Neural progenitor cell (in vitro differentiated cells): Measurements from ENCODE around the gene PPP2CA. TPM values are rescaled to one million over a fixed set of nuclear protein-coding genes. Genes with fewer than 3 reads are reported as not detected.
A peak's percentile ranks its signal among the peaks of the same experiment; 100 is the strongest.

Experiments
- DNase-seq: peaks from one replicate; pipeline ENCODE4 v3.0.0-alpha.2; 2016; ENCODE audit warnings: low spot score
- H2AFZ ChIP-seq: fragments of 200-600 bp; sonication (generic); replicated peaks from 2 replicates; pipeline ENCODE4 v1.6.1; 2016; ENCODE audit warnings: antibody characterized with exemption
- H3F3A ChIP-seq: fragments of 200-600 bp; sonication (generic); 2 replicates; pipeline ENCODE4 v1.6.1; 2016; ENCODE audit warnings: antibody characterized with exemption, low read depth
- H3K27ac ChIP-seq: fragments of 200-600 bp; sonication (generic); 2 replicates; pipeline ENCODE4 v1.5.1; 2016; ENCODE audit warnings: mild to moderate bottlenecking
- H3K27me3 ChIP-seq: fragments of 200-600 bp; sonication (generic); 2 replicates; pipeline ENCODE4 v1.6.1; 2016; ENCODE audit warnings: mild to moderate bottlenecking, moderate library complexity
- H3K36me3 ChIP-seq: fragments of 200-600 bp; sonication (generic); 2 replicates; pipeline ENCODE4 v1.5.1; 2016
- H3K4me1 ChIP-seq: fragments of 200-600 bp; sonication (generic); 2 replicates; pipeline ENCODE4 v1.6.1; 2016; ENCODE audit warnings: mixed run types
- H3K4me2 ChIP-seq: fragments of 200-600 bp; sonication (generic); 2 replicates; pipeline ENCODE4 v1.6.1; 2016
- H3K4me3 ChIP-seq: fragments of 200-600 bp; sonication (generic); 2 replicates; pipeline ENCODE4 v1.5.1; 2016
- H3K79me2 ChIP-seq: fragments of 200-600 bp; sonication (generic); 2 replicates; pipeline ENCODE4 v1.6.1; 2016; ENCODE audit warnings: low read depth
- H3K9ac ChIP-seq: fragments of 200-600 bp; sonication (generic); 2 replicates; pipeline ENCODE4 v1.6.1; 2016
- H3K9me3 ChIP-seq: fragments of 200-600 bp; sonication (generic); 2 replicates; pipeline ENCODE4 v1.5.1; 2016; ENCODE audit warnings: low read depth
- H4K20me1 ChIP-seq: fragments of 200-600 bp; sonication (generic); 2 replicates; pipeline ENCODE4 v1.6.1; 2016; ENCODE audit warnings: low read depth
- H3K27ac Mint-ChIP-seq: 3 replicates; pipeline ENCODE4 v1.8.0; 2021; ENCODE audit warnings: mixed read lengths
- H3K27me3 Mint-ChIP-seq: 2 replicates; pipeline ENCODE4 v1.8.0; 2022; ENCODE audit warnings: low read depth, mild to moderate bottlenecking, inconsistent platforms, moderate library complexity, mixed read lengths; ENCODE audit not compliant: insufficient read depth
- H3K36me3 Mint-ChIP-seq: 3 replicates; pipeline ENCODE4 v1.8.0; 2021; ENCODE audit warnings: mixed read lengths
- H3K4me1 Mint-ChIP-seq: 3 replicates; pipeline ENCODE4 v1.8.0; 2021; ENCODE audit warnings: mixed read lengths
- H3K4me3 Mint-ChIP-seq: 3 replicates; pipeline ENCODE4 v1.8.0; 2021; ENCODE audit warnings: mild to moderate bottlenecking, moderate library complexity, mixed read lengths
- H3K9me3 Mint-ChIP-seq: 3 replicates; pipeline ENCODE4 v1.8.0; 2020; ENCODE audit warnings: mixed read lengths
- CTCF ChIP-seq: fragments of 200-600 bp; sonication (generic); IDR thresholded peaks from 2 replicates; pipeline ENCODE4 v1.5.1; 2017; ENCODE audit warnings: antibody characterized with exemption, mild to moderate bottlenecking
- EZH2 ChIP-seq: fragments of 200-600 bp; sonication (generic); IDR thresholded peaks from 2 replicates; pipeline ENCODE4 v1.6.1; 2017; ENCODE audit warnings: antibody characterized with exemption, mild to moderate bottlenecking, moderate library complexity
- EZH2phosphoT487 ChIP-seq: fragments of 200-600 bp; sonication (generic); IDR thresholded peaks from 2 replicates; pipeline ENCODE4 v1.6.1; 2017; ENCODE audit warnings: antibody characterized with exemption
- total RNA-seq: library from RNA; depleted of rRNA; stranded (reverse); fragments of >200 nt; gene quantifications from 2 replicates; pipeline ENCODE4 v1.2.3, GENCODE V29; 2015; ENCODE audit warnings: low replicate concordance

PPP2CA gene
- total RNA-seq, 1 donor from 2014 or later = 216 TPM

- no peak overlapping the region for H2AFZ ChIP-seq
- H3K4me1 Mint-ChIP-seq = no peaks in the 10 kb centered on the region
- H3K27ac Mint-ChIP-seq = no peak overlapping the region
- H3K9me3 Mint-ChIP-seq = no peaks in the 10 kb centered on the region
- H3K36me3 Mint-ChIP-seq = peaks cover 30% of the 10 kb centered on the region
- H3K9me3 ChIP-seq = no peaks in the 10 kb centered on the region
- no peak overlapping the region for H3K4me3 Mint-ChIP-seq
- H3K4me1 ChIP-seq = no peaks in the 10 kb centered on the region
- peaks cover 6% of the 10 kb centered on the region for H3K27me3 Mint-ChIP-seq
- H3K27ac ChIP-seq = no peak overlapping the region
- peaks cover 13% of the 10 kb centered on the region for H3F3A ChIP-seq
- H3K27me3 ChIP-seq = no peaks in the 10 kb centered on the region
- no peak overlapping the region for H3K9ac ChIP-seq
- no peaks in the 10 kb centered on the region for H3K36me3 ChIP-seq
- peaks cover 76% of the 10 kb centered on the region for H4K20me1 ChIP-seq
- H3K79me2 ChIP-seq = peaks cover 10% of the 10 kb centered on the region
- H3K4me2 ChIP-seq = no peak overlapping the region
- no peak for DNase-seq
- H3K4me3 ChIP-seq = no peak overlapping the region
- TF ChIP-seq CTCF = no peak
- TF ChIP-seq EZH2 = no peak
- no peak for TF ChIP-seq EZH2phosphoT487
These were observed 77.6 kb downstream of the PPP2CA start for GRCh38 chr5:134148316-134148715.

- peaks cover 26% of the 10 kb centered on the region for H3K36me3 Mint-ChIP-seq
- H3K9me3 Mint-ChIP-seq = no peaks in the 10 kb centered on the region
- H4K20me1 ChIP-seq = peaks cover 83% of the 10 kb centered on the region
- TF ChIP-seq EZH2 = no peak
- no peak for TF ChIP-seq EZH2phosphoT487
- TF ChIP-seq CTCF = no peak
- DNase-seq = no peak
- no peak overlapping the region for H2AFZ ChIP-seq
- peaks cover 2% of the 10 kb centered on the region for H3K4me1 Mint-ChIP-seq
- H3K27ac Mint-ChIP-seq = no peak overlapping the region
- no peaks in the 10 kb centered on the region for H3K36me3 ChIP-seq
- no peak overlapping the region for H3K4me3 Mint-ChIP-seq
- H3K4me1 ChIP-seq = no peaks in the 10 kb centered on the region
- H3K27me3 ChIP-seq = no peaks in the 10 kb centered on the region
- peaks cover 13% of the 10 kb centered on the region for H3F3A ChIP-seq
- peaks cover 10% of the 10 kb centered on the region for H3K79me2 ChIP-seq
- no peak overlapping the region for H3K9ac ChIP-seq
- peaks cover 8% of the 10 kb centered on the region for H3K27me3 Mint-ChIP-seq
- no peak overlapping the region for H3K4me2 ChIP-seq
- H3K4me3 ChIP-seq = no peak overlapping the region
- H3K9me3 ChIP-seq = no peaks in the 10 kb centered on the region
- H3K27ac ChIP-seq = no peak overlapping the region
These were observed 79.0 kb downstream of the PPP2CA start for GRCh38 chr5:134146651-134147518.

- Mint-ChIP-seq H3K4me1 (peaks cover 2% of the 10 kb centered on the region), H3K9me3 (no peaks in the 10 kb centered on the region), H3K4me3 (no peak overlapping the region), H3K36me3 (peaks cover 24% of the 10 kb centered on the region), H3K27ac (no peak overlapping the region), H3K27me3 (peaks cover 8% of the 10 kb centered on the region)
- no peaks in the 10 kb centered on the region for H3K9me3 ChIP-seq
- TF ChIP-seq CTCF = peak; percentile 83
- TF ChIP-seq EZH2phosphoT487 = no peak
- DNase-seq = peak; percentile 81
- no peak overlapping the region for H3K9ac ChIP-seq
- H3K27me3 ChIP-seq = no peaks in the 10 kb centered on the region
- no peak overlapping the region for H3K4me2 ChIP-seq
- H3K79me2 ChIP-seq = peaks cover 10% of the 10 kb centered on the region
- H4K20me1 ChIP-seq = peaks cover 88% of the 10 kb centered on the region
- no peak overlapping the region for H2AFZ ChIP-seq
- no peak overlapping the region for H3K4me3 ChIP-seq
- H3F3A ChIP-seq = peaks cover 13% of the 10 kb centered on the region
- no peak overlapping the region for H3K27ac ChIP-seq
- no peaks in the 10 kb centered on the region for H3K4me1 ChIP-seq
- H3K36me3 ChIP-seq = no peaks in the 10 kb centered on the region
These were observed 79.9 kb downstream of the PPP2CA start for GRCh38 chr5:134145779-134146581.
